Left kidney (tissue), 2 donors: Measurements from ENCODE around the gene UTP14A. TPM values are rescaled to one million over a fixed set of nuclear protein-coding genes. Genes with fewer than 3 reads are reported as not detected.

Experiments
- DNase-seq: peaks from one replicate; pipeline ENCODE4 v3.0.0-alpha.2; 2013
- polyA plus RNA-seq: library from polyadenylated mRNA; unstranded; fragments of 120-200 nt; gene quantifications from one replicate; pipeline ENCODE4 v1.2.1, GENCODE V29; 2013; ENCODE audit not compliant: insufficient read length

The UTP14A gene
- polyA plus RNA-seq, 1 donor = 28.1 TPM

GRCh38 chrX:129945131-129945530 is 39.2 kb downstream of the UTP14A start:
- no peak for DNase-seq

- no peak for DNase-seq
Measured at GRCh38 chrX:129953334-129953648, 47.3 kb downstream of the UTP14A start.

- DNase-seq = no peak
Measured at GRCh38 chrX:129953881-129954280, 47.9 kb downstream of the UTP14A start.

GRCh38 chrX:129954804-129955203 is 48.8 kb downstream of the UTP14A start:
- DNase-seq = no peak

- no peak for DNase-seq
Measured at GRCh38 chrX:129955682-129956081, 49.7 kb downstream of the UTP14A start.

GRCh38 chrX:129956145-129956544 is 50.2 kb downstream of the UTP14A start:
- no peak for DNase-seq

GRCh38 chrX:129956765-129957164 is 50.8 kb downstream of the UTP14A start:
- DNase-seq = no peak

- DNase-seq = no peak
Measured at GRCh38 chrX:129957241-129958082, 51.5 kb downstream of the UTP14A start.

GRCh38 chrX:129958083-129958465 is 52.1 kb downstream of the UTP14A start:
- DNase-seq = no peak

GRCh38 chrX:129958814-129959492 is 53.0 kb downstream of the UTP14A start:
- DNase-seq = no peak

- DNase-seq = no peak
Measured at GRCh38 chrX:129959493-129959832, 53.5 kb downstream of the UTP14A start.

- no peak for DNase-seq
Measured at GRCh38 chrX:129961180-129962083, 55.5 kb downstream of the UTP14A start.

- no peak for DNase-seq
Measured at GRCh38 chrX:129963729-129964128, 57.8 kb downstream of the UTP14A start.

GRCh38 chrX:129965166-129965565 is 59.2 kb downstream of the UTP14A start:
- DNase-seq = no peak

GRCh38 chrX:129968968-129969367 is 63.0 kb downstream of the UTP14A start:
- no peak for DNase-seq

GRCh38 chrX:129976441-129976840 is 70.5 kb downstream of the UTP14A start:
- no peak for DNase-seq

Other genes starting within 250 kb of the UTP14A start
- 81.5 TPM for gene XPNPEP2, start 167.2 kb upstream of the UTP14A start, polyA plus RNA-seq
- gene SASH3, start 126.2 kb upstream of the UTP14A start, polyA plus RNA-seq = 1.3 TPM
- 48.6 TPM for gene ZDHHC9, start 62.3 kb upstream of the UTP14A start, polyA plus RNA-seq
- gene BCORL1, start 76.5 kb downstream of the UTP14A start, polyA plus RNA-seq = 16.6 TPM
- gene ELF4, start 204.3 kb downstream of the UTP14A start, polyA plus RNA-seq = 11.7 TPM